ENCODE results near the gene ZNF608. TPM values are rescaled to one million over a fixed set of nuclear protein-coding genes. Genes with fewer than 3 reads are reported as not detected.

Gene ZNF608
- total and polyA plus RNA-seq, 2 donors (not counting 3 experiments of a cell fraction or from before 2014, with no cell fraction given), result 16.2 to 33.6 TPM

- Histone ChIP-seq H3K27ac (ENCODE audit: insufficient read depth, low read depth, low read length) (no peak overlapping the region), H3K79me2 (ENCODE audit: control insufficient read depth, insufficient read depth, low read length) (peaks cover 57% of the 10 kb centered on the region), H3K9me1 (replicated peaks; ENCODE audit: control insufficient read depth, extremely low read depth, insufficient read depth, low read length) (no peaks in the 10 kb centered on the region), H3K9me3 (replicated peaks; ENCODE audit: control insufficient read depth, insufficient read depth, low read length) (no peaks in the 10 kb centered on the region), H2AFZ (ENCODE audit: low read depth, low read length) (no peak overlapping the region), H3K4me1 (ENCODE audit: control insufficient read depth, extremely low read depth, insufficient read depth, low read length) (peaks cover 33% of the 10 kb centered on the region), H4K20me1 (replicated peaks; ENCODE audit: control insufficient read depth, extremely low read depth, insufficient read depth, low read length) (peaks cover 5% of the 10 kb centered on the region), H3K9ac (replicated peaks; ENCODE audit: extremely low read depth, insufficient read depth, low read length) (no peak overlapping the region), H3K4me3 (replicated peaks in 1 of 3; ENCODE audit: insufficient read depth in 1 of 3, low read depth in 1 of 3, low read length in 3 of 3) (peak overlapping the region in 1 of 3 experiments; percentile 99), H3K4me2 (ENCODE audit: insufficient read depth, low read length) (peak overlapping the region; percentile 99), H3K27me3 (ENCODE audit: control insufficient read depth in 2 of 2, insufficient read depth in 2 of 2, low read length in 2 of 2) (no peaks in the 10 kb centered on the region), H3K36me3 (ENCODE audit: control insufficient read depth in 2 of 2, extremely low read depth in 1 of 2, insufficient read depth in 2 of 2, low read length in 2 of 2) (no peaks in the 10 kb centered on the region)
- dilution Hi-C loops (cut with MboI; ENCODE audit: extremely low pct_ligation_motif_present, low sequenced_read_pairs), result no loop called here
- BruUV-seq (replicated peaks), result no TSS peak
- TF ChIP-seq GATA2 (IDR thresholded peaks at IDR 0.05; ENCODE audit: insufficient read depth, insufficient read length, low read depth, low read length) (peak; percentile 69), MAX (IDR thresholded peaks at IDR 0.05; ENCODE audit: insufficient read depth, insufficient read length) (no peak)
- peak; percentile 64 for DNase-seq (ENCODE audit: low read depth, low spot score)
- POLR2A ChIA-PET, result no interaction called here
- CTCF ChIA-PET, result interaction anchor here (1.2 kb wide), 1 partner anchor 161 kb away, joined by 3 read pairs; no protein-coding TSS in a partner anchor
- intact Hi-C loops (cut with micrococcal nuclease), result loop anchor here (1.0 to 10.0 kb wide), 2 partner anchors 81 to 927 kb away; no protein-coding TSS in a partner anchor
- peak; percentile 75 for FAIRE-seq
Observed at GRCh38 chr5:124741711-124742496, 4.5 kb downstream of the ZNF608 start.

- H3K27me3 ChIP-seq (ENCODE audit: control insufficient read depth in 2 of 2, insufficient read depth in 2 of 2, low read length in 2 of 2), result no peaks in the 10 kb centered on the region
- intact Hi-C loops (cut with micrococcal nuclease) (loop anchor here (10.0 kb wide), 1 partner anchor 926 kb away; no protein-coding TSS in a partner anchor), dilution Hi-C loops (cut with MboI; ENCODE audit: extremely low pct_ligation_motif_present, low sequenced_read_pairs) (no loop called here)
- no peak overlapping the region for H2AFZ ChIP-seq (ENCODE audit: low read depth, low read length)
- no peak overlapping the region for H3K4me3 ChIP-seq (replicated peaks in 1 of 3; ENCODE audit: insufficient read depth in 1 of 3, low read depth in 1 of 3, low read length in 3 of 3)
- no peaks in the 10 kb centered on the region for H3K9me1 ChIP-seq (replicated peaks; ENCODE audit: control insufficient read depth, extremely low read depth, insufficient read depth, low read length)
- H3K9ac ChIP-seq (replicated peaks; ENCODE audit: extremely low read depth, insufficient read depth, low read length), result no peak overlapping the region
- FAIRE-seq, result no peak
- no peak for DNase-seq (ENCODE audit: low read depth, low spot score)
- no peak overlapping the region for H3K27ac ChIP-seq (ENCODE audit: insufficient read depth, low read depth, low read length)
- no peak overlapping the region for H3K4me2 ChIP-seq (ENCODE audit: insufficient read depth, low read length)
- H3K4me1 ChIP-seq (ENCODE audit: control insufficient read depth, extremely low read depth, insufficient read depth, low read length), result peaks cover 33% of the 10 kb centered on the region
- no peaks in the 10 kb centered on the region for H3K9me3 ChIP-seq (replicated peaks; ENCODE audit: control insufficient read depth, insufficient read depth, low read length)
- peaks cover 57% of the 10 kb centered on the region for H3K79me2 ChIP-seq (ENCODE audit: control insufficient read depth, insufficient read depth, low read length)
- TF ChIP-seq MAX (IDR thresholded peaks at IDR 0.05; ENCODE audit: insufficient read depth, insufficient read length) (no peak), CTCF (IDR thresholded peaks at IDR 0.05; ENCODE audit: extremely low read depth in 1 of 2, insufficient read depth in 1 of 2, low read depth in 1 of 2, low read length in 2 of 2) (no peak), FOS (IDR thresholded peaks at IDR 0.05; ENCODE audit: borderline replicate concordance, insufficient read depth, low read length) (no peak), POLR2A (IDR thresholded peaks at IDR 0.05; ENCODE audit: low read depth, low read length) (no peak), POLR2AphosphoS5 (IDR thresholded peaks at IDR 0.05; ENCODE audit: insufficient read depth, low read depth, low read length) (no peak), GATA2 (IDR thresholded peaks at IDR 0.05; ENCODE audit: insufficient read depth, insufficient read length, low read depth, low read length) (no peak), EZH2 (IDR thresholded peaks at IDR 0.05; ENCODE audit: borderline replicate concordance, low read depth, low read length, severe bottlenecking) (no peak), MYC (IDR thresholded peaks at IDR 0.05; ENCODE audit: low read depth, low read length) (no peak), JUN (IDR thresholded peaks at IDR 0.05; ENCODE audit: borderline replicate concordance, insufficient read depth, insufficient read length, low read depth) (no peak)
- BruUV-seq (replicated peaks), result no TSS peak
- peaks cover 5% of the 10 kb centered on the region for H4K20me1 ChIP-seq (replicated peaks; ENCODE audit: control insufficient read depth, extremely low read depth, insufficient read depth, low read length)
- ChIA-PET POLR2A (no interaction called here), CTCF (interaction anchor here (1.2 kb wide), 1 partner anchor 160 kb away, joined by 3 read pairs; no protein-coding TSS in a partner anchor)
- H3K36me3 ChIP-seq (ENCODE audit: control insufficient read depth in 2 of 2, extremely low read depth in 1 of 2, insufficient read depth in 2 of 2, low read length in 2 of 2), result no peaks in the 10 kb centered on the region
Observed at GRCh38 chr5:124740991-124741583, 5.4 kb downstream of the ZNF608 start.
